IPS-20b (cell line): Measurements from ENCODE around the gene PF4V1.

Experiments
- H3K27ac ChIP-seq: one replicate; pipeline ENCODE4 v1.5.1; 2013; ENCODE audit warnings: low read length
- H3K27me3 ChIP-seq: 2 replicates; pipeline ENCODE4 v1.6.1; 2013; ENCODE audit warnings: mild to moderate bottlenecking, low read length, inconsistent platforms; ENCODE audit not compliant: insufficient read depth
- H3K36me3 ChIP-seq: 2 replicates; pipeline ENCODE4 v1.6.1; 2013; ENCODE audit warnings: low read depth, mild to moderate bottlenecking, inconsistent platforms, low read length, moderate library complexity; ENCODE audit not compliant: insufficient read depth
- H3K4me1 ChIP-seq: 2 replicates; pipeline ENCODE4 v1.6.1; 2013; ENCODE audit warnings: mild to moderate bottlenecking, control low read depth, inconsistent platforms, low read length, moderate library complexity; ENCODE audit not compliant: insufficient read depth
- H3K4me3 ChIP-seq: 2 replicates; pipeline ENCODE4 v1.5.1; 2013; ENCODE audit warnings: mild to moderate bottlenecking, low read length, inconsistent platforms
- H3K9ac ChIP-seq: 2 replicates; pipeline ENCODE4 v1.6.1; 2013; ENCODE audit warnings: low read depth, mild to moderate bottlenecking, inconsistent platforms, low read length, moderate library complexity
- H3K9me3 ChIP-seq: 2 replicates; pipeline ENCODE4 v1.6.1; 2013; ENCODE audit warnings: mild to moderate bottlenecking, low read depth, low read length, inconsistent platforms; ENCODE audit not compliant: insufficient read depth

Gene PF4V1

GRCh38 chr4:73831569-73831968 is 21.5 kb upstream of the PF4V1 start:
- Histone ChIP-seq H3K4me1 (no peaks in the 10 kb centered on the region), H3K4me3 (no peak overlapping the region), H3K27ac (no peak overlapping the region), H3K9ac (no peak overlapping the region), H3K27me3 (no peaks in the 10 kb centered on the region), H3K36me3 (no peaks in the 10 kb centered on the region), H3K9me3 (peaks cover 8% of the 10 kb centered on the region; the same call in 1 of the 2 replicates)

DNA sequence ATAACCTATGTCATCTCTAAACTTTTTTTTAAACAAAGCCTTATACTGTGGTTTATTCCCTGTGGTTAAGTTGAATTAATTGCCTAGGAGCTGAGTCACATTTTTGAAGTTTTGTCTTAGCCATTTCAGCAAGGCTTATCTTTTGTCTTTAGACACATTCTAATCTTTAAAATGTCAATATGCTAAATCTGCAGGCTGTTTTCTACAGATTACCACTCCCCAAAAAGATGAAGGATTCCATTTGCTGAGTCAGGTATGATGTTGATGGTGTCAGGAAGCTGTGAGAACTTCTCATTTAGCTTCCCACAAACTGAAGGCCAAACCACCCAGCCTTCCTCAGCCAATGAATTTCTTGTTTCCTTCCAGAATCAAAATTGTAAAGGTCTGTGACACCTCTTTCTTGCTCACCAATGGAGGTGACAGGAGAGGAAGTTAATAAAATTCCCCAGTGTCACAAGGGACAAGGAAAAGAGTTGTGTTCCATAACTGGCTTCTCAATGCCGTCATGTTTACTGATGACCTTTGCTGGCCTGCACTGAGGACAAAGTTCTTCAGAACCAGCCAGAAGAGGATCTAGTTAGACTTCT is 20.4 kb upstream of the PF4V1 start:
- Histone ChIP-seq H3K9ac (no peak overlapping the region), H3K27ac (no peak overlapping the region), H3K4me3 (no peak overlapping the region), H3K4me1 (no peaks in the 10 kb centered on the region), H3K9me3 (peaks cover 2% of the 10 kb centered on the region; the same call in 1 of the 2 replicates), H3K36me3 (no peaks in the 10 kb centered on the region), H3K27me3 (peaks cover 11% of the 10 kb centered on the region)

- peaks cover 25% of the 10 kb centered on the region for H3K27me3 ChIP-seq
- peak within 1 kb of the TSS; percentile 75 for H3K4me3 ChIP-seq
- no peaks in the 10 kb centered on the region for H3K9me3 ChIP-seq
- no peak within 1 kb of the TSS for H3K27ac ChIP-seq
- peak within 1 kb of the TSS; percentile 63; the same call in 1 of the 2 replicates for H3K9ac ChIP-seq
- H3K36me3 ChIP-seq, result no peaks in the 10 kb centered on the region
- H3K4me1 ChIP-seq, result no peaks in the 10 kb centered on the region
Measured at GRCh38 chr4:73836373-73837279, 16.5 kb upstream of the PF4V1 start, which contains the start of gene CXCL6. CXCL6 (plus strand) TSS chr4:73836678; CDS start chr4:73836751, 73 bp downstream.

GRCh38 chr4:73839071-73839470 is 14.0 kb upstream of the PF4V1 start:
- Histone ChIP-seq H3K4me1 (no peaks in the 10 kb centered on the region), H3K27me3 (peaks cover 25% of the 10 kb centered on the region), H3K27ac (no peak overlapping the region), H3K9ac (no peak overlapping the region), H3K36me3 (no peaks in the 10 kb centered on the region), H3K9me3 (no peaks in the 10 kb centered on the region), H3K4me3 (no peak overlapping the region)

GRCh38 chr4:73839715-73840114 is 13.4 kb upstream of the PF4V1 start:
- Histone ChIP-seq H3K9ac (no peak overlapping the region), H3K4me1 (no peaks in the 10 kb centered on the region), H3K27ac (no peak overlapping the region), H3K4me3 (no peak overlapping the region), H3K27me3 (peaks cover 25% of the 10 kb centered on the region), H3K9me3 (no peaks in the 10 kb centered on the region), H3K36me3 (no peaks in the 10 kb centered on the region)

DNA sequence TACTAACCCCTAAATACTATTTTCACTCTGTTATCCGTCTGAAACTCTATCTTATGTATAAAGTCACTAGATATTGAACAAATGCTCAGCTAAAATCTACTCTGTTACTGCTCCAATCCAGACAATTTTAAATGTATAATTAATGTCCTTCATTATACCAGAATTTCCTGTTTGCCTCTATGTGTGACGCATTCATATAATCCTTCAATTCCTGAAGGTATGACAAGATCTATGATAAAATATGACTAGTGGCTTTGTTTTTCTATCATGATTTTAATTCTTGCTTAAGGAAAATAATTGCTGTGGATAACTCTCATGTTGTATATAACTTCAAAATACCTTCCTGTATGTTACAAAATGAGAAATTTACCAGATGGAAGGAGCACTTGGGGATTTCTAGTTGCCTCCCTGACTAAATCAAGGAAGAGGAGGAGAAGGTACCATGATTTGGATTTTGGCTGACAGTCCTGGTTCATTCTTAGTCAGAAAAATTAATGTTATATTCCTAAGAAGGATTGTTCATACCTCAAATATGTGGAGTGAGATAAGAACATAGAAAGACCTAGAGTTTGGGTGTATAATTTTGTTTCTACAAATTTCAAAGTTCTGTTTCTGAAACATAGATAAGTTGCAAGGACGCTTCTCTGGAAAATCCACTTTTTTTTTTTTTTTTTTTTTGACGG is 11.7 kb upstream of the PF4V1 start:
- no peaks in the 10 kb centered on the region for H3K4me1 ChIP-seq
- H3K27me3 ChIP-seq, result peaks cover 25% of the 10 kb centered on the region
- no peak overlapping the region for H3K4me3 ChIP-seq
- H3K36me3 ChIP-seq, result no peaks in the 10 kb centered on the region
- no peaks in the 10 kb centered on the region for H3K9me3 ChIP-seq
- H3K9ac ChIP-seq, result no peak overlapping the region
- H3K27ac ChIP-seq, result no peak overlapping the region

GRCh38 chr4:73842696-73843095 is 10.4 kb upstream of the PF4V1 start:
- H3K27ac ChIP-seq, result no peak overlapping the region
- no peaks in the 10 kb centered on the region for H3K9me3 ChIP-seq
- peaks cover 14% of the 10 kb centered on the region for H3K27me3 ChIP-seq
- H3K4me1 ChIP-seq, result no peaks in the 10 kb centered on the region
- H3K4me3 ChIP-seq, result no peak overlapping the region
- H3K9ac ChIP-seq, result no peak overlapping the region
- H3K36me3 ChIP-seq, result no peaks in the 10 kb centered on the region

DNA sequence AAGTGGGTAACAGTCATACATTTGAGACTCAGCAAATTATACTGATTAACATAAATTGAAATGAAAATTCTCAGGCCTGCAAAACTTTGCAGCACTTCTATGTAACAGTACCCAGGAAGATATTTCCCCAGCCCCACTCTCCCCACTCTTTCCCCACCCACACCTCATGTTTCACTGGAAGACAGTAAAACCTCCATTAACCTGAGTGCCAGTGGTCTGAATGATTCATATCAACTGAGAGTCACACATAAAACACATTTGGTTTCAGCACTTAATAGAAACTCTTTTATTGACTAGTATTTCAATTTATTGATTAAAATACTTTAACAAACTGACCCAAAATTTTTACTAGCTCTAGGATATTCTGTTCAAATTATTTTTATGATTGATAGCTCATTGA is 9.7 kb upstream of the PF4V1 start:
- Histone ChIP-seq H3K27ac (no peak overlapping the region), H3K9ac (no peak overlapping the region), H3K9me3 (no peaks in the 10 kb centered on the region)

GRCh38 chr4:73844345-73844744 is 8.8 kb upstream of the PF4V1 start:
- Histone ChIP-seq H3K9me3 (no peaks in the 10 kb centered on the region), H3K4me1 (no peaks in the 10 kb centered on the region), H3K36me3 (no peaks in the 10 kb centered on the region), H3K9ac (no peak overlapping the region), H3K4me3 (no peak overlapping the region), H3K27me3 (no peaks in the 10 kb centered on the region), H3K27ac (no peak overlapping the region)

More for the DNA sequence above, 9.7 kb upstream of the PF4V1 start:
- Histone ChIP-seq H3K4me3 (no peak overlapping the region), H3K4me1 (no peaks in the 10 kb centered on the region), H3K27me3 (peaks cover 7% of the 10 kb centered on the region), H3K36me3 (no peaks in the 10 kb centered on the region)

- Histone ChIP-seq H3K27ac (no peak overlapping the region), H3K36me3 (no peaks in the 10 kb centered on the region), H3K9me3 (no peaks in the 10 kb centered on the region), H3K27me3 (no peaks in the 10 kb centered on the region), H3K4me1 (no peaks in the 10 kb centered on the region; the same call in 1 of the 2 replicates), H3K4me3 (no peak overlapping the region), H3K9ac (no peak overlapping the region)
Measured at GRCh38 chr4:73844806-73845205, 8.3 kb upstream of the PF4V1 start.

DNA sequence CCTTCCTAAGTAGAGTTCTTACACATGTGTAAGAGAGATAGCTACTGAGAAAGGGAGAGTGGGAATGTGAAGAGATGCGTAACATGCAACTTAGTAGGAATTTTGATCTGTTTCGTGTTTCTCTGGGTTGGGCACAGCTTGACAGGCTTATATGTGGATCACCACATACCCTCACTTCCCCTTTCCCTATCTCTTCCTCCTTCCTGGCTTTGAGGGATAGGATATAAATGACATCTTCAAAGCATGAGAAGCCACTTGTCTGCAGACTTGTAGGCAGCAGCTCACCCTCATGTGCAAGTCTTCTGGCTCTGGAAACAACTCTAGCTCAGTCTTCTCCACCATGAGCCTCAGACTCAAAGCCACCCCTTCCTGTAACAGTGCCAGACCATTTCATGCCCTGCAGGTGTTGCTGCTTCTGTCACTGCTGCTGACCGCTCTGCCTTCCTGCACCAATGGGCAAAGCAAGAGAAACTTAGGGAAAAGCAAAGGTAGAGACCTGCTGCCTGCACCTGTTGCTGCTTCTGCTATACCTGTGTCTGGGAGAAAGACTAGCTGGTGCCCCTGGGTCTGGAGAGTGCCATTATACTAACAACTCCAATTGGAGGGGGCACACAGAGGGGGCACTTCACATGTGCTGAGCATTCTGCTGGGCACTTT is 5.4 kb upstream of the PF4V1 start:
- Histone ChIP-seq H3K36me3 (no peaks in the 10 kb centered on the region), H3K4me1 (no peaks in the 10 kb centered on the region; the same call in 1 of the 2 replicates), H3K27me3 (no peaks in the 10 kb centered on the region), H3K9ac (no peak overlapping the region), H3K9me3 (no peaks in the 10 kb centered on the region), H3K4me3 (no peak overlapping the region), H3K27ac (no peak overlapping the region)
